ENCODE measurements around the gene R3HCC1L.

DNA sequence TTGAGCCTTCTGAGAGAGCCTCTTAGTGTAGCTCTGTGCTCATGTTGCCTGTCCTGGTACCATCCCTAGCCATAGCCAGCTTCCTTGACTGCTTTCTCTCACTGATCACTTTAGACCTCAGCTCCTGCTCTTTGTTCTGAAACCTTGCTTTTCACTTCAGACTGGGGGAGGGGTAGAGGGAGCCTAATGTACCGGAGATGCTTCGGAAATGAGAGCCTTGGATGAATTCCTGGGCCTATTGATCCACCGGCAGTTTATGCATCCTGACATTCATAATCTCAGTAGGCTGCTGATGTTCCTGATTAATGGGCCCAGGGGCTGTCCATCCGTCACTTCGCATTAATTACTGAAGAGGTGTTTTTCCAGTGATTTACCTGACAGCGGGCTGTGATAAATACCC is 38.8 kb downstream of the R3HCC1L start:
- TF ChIP-seq CTCF (IDR thresholded peaks at IDR 0.05; ENCODE audit: insufficient read depth, low read length, poor library complexity, severe bottlenecking) (no peak), EZH2phosphoT487 (conservative IDR thresholded peaks at IDR 0.05; ENCODE audit: low read length) (no peak)
